Sciatic nerve (tissue), 2 donors: Measurements from ENCODE around the gene IPO4. TPM values are rescaled to one million over a fixed set of nuclear protein-coding genes. Genes with fewer than 3 reads are reported as not detected.

ENCODE experiments used
- ATAC-seq: fragments of 200-7000 bp; cut with Tn5 transposase; one replicate; pipeline ENCODE4 v1.9.1; 2020; ENCODE audit warnings: mild to moderate bottlenecking, moderate library complexity
- DNase-seq: peaks from one replicate; pipeline ENCODE4 v3.0.0-alpha.2; 2020; ENCODE audit warnings: low spot score
- intact Hi-C: fragments of 100-400 bp; cut with DNase I; formaldehyde crosslinking; loops from one replicate; pipeline ENCODE4 v1.14.2; 2022
- total RNA-seq: library from RNA; stranded (reverse); fragmentation: NEBNext Ultra II Directional; extraction: Animal tissue kit (Norgen Biotek cat#: 25700); gene quantifications from one replicate; pipeline ENCODE4 v1.2.1, GENCODE V29; 2021
- donor health status: DM: no; HTN: no; CAD: no.
- donor health status: DM: no; HTN: no; CAD: no.

IPO4 gene
- total RNA-seq, 1 donor from 2014 or later: 17.7 TPM

DNA sequence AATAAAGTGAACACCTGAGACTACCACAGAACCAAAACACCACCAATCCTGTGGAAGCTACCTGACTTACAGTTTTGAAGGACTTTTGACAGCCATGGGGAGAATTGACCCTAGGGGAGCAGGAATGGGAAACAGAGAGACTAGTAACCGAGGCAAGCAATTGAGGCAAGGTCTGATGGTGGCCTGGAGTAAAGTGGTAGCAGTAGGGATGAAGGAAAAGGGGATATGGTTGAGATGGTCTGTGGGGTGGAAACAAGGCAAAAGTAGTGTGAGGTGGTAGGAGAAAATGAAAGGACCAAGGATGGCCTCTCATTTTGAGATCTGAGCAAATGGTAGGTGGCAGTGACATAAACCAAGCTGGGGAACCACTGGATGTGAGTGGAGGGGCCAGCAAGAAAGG lies 31.8 kb downstream of the IPO4 start:
- ATAC-seq: no peak
- intact Hi-C loops: no loop called here

DNA sequence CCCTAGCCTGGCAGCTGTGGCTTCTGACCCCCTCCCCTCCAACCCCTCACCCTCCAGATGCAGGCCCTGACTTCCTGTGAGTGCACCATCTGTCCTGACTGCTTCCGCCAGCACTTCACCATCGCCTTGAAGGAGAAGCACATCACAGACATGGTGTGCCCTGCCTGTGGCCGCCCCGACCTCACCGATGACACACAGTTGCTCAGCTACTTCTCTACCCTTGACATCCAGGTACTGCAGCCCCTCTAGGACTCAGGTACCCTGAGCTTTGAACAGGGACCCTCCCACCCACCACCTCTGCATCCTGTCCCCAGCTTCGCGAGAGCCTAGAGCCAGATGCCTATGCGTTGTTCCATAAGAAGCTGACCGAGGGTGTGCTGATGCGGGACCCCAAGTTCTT lies 33.5 kb downstream of the IPO4 start:
- ATAC-seq (no peak), DNase-seq (no peak)
- intact Hi-C loops: no loop called here

More for the DNA sequence above, 31.8 kb downstream of the IPO4 start:
- DNase-seq: no peak

DNA sequence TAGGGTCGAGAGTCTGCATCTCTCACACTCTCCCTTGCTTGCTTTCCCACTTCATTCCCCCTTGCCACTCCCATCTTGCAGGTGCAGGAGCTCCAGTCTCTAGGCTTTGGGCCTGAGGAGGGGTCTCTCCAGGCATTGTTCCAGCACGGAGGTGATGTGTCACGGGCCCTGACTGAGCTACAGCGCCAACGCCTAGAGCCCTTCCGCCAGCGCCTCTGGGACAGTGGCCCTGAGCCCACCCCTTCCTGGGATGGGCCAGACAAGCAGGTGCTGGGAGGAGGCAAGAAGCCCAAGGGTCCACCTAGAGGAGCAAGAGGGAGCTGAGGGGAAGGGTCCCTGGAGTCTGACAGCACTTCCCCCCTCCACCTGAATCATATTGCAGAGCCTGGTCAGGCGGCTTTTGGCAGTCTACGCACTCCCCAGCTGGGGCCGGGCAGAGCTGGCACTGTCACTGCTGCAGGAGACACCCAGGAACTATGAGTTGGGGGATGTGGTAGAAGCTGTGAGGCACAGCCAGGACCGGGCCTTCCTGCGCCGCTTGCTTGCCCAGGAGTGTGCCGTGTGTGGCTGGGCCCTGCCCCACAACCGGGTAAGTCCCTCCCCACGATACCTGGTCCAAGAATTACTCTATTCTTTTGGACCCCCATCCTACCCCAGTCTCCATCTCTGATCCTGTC lies 37.1 kb downstream of the IPO4 start:
- no peak for ATAC-seq
- no peak for DNase-seq
- intact Hi-C loops: no loop called here

DNA sequence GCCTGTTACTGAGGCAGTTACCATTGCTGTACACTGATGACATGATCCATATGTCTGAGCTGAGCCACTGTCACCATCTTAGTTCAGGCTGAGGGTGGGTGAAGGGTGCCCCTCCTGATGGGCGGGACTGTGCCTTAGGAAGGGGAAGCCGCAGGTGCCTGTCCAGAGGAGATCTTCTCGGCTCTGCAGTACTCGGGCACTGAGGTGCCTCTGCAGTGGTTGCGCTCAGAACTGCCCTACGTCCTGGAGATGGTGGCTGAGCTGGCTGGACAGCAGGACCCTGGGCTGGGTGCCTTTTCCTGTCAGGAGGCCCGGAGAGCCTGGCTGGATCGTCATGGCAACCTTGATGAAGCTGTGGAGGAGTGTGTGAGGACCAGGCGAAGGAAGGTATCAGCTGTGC lies 37.6 kb downstream of the IPO4 start:
- intact Hi-C loops: no loop called here
- ATAC-seq (no peak), DNase-seq (no peak)

DNA sequence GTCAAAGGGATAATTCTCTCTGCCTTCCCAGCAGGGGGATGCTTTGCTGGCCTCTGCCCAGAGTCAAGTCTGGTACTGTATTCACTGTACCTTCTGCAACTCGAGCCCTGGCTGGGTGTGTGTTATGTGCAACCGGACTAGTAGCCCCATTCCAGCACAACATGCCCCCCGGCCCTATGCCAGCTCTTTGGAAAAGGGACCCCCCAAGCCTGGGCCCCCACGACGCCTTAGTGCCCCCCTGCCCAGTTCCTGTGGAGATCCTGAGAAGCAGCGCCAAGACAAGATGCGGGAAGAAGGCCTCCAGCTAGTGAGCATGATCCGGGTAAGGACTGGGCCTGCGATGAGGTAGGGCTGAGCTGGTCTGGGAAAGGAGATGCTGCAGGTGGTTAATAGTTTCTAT lies 38.0 kb downstream of the IPO4 start:
- DNase-seq (no peak), ATAC-seq (no peak)
- intact Hi-C loops: no loop called here

DNA sequence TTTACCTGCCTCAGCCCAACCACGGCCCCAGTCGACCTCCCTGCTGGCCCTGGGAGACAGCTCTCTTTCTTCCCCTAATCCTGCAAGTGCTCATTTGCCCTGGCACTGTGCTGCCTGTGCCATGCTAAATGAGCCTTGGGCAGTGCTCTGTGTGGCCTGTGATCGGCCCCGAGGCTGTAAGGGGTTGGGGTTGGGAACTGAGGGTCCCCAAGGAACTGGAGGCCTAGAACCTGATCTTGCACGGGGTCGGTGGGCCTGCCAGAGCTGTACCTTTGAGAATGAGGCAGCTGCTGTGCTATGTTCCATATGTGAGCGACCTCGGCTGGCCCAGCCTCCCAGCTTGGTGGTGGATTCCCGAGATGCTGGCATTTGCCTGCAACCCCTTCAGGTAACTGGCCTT lies 38.6 kb downstream of the IPO4 start:
- intact Hi-C loops: no loop called here
- DNase-seq (no peak), ATAC-seq (no peak)

DNA sequence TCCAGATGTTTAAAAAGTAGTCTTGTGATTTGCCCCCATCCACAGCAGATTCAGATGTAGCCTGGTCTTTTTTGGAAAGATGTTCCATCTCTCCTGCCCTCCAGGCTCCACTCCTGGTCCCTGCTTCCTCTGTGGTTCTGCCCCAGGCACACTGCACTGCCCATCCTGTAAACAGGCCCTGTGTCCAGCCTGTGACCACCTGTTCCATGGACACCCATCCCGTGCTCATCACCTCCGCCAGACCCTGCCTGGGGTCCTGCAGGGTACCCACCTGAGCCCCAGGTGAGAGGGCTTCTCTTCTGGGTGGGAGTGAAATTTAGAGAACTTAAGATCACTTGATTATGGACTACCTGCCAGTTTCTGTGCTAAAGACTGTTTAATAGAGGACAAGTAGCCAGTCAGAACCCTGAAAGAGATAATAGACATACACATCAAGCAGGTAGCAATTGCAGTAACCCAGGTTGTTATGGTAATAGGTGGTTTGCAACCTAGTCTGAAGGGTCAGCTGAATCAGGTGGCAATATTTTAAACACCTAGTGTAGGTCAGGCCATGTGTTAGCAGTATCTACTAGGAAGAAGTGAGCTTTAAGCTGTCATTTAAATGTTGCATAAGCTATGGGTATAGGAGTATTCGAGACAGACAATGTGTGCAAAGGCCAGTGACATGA lies 39.2 kb downstream of the IPO4 start:
- DNase-seq (no peak), ATAC-seq (no peak)
- intact Hi-C loops: no loop called here

DNA sequence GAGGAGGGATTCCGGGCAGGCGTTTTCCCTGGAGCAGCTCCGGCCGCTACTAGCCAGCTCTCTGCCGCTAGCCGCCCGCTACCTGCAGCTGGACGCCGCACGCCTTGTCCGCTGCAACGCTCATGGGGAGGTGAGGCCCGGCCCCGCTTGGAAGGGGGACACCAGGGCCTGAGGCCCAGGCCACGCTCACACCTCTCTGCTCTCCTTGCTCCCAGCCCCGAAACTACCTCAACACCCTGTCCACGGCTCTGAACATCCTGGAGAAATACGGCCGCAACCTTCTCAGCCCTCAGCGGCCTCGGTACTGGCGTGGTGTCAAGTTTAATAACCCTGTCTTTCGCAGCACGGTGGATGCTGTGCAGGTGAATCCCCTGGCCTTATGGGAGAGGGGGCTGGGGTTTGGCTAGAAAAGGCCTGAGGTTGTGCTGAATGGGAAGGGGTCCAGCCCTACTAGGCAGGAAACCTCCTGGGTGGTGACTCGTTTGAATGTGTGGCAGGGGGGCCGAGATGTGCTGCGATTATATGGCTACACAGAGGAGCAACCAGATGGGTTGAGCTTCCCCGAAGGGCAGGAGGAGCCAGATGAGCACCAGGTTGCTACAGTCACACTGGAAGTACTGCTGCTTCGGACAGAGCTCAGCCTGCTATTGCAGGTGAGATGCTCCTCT lies 40.7 kb downstream of the IPO4 start:
- intact Hi-C loops: no loop called here
- DNase-seq: no peak
- no peak for ATAC-seq

DNA sequence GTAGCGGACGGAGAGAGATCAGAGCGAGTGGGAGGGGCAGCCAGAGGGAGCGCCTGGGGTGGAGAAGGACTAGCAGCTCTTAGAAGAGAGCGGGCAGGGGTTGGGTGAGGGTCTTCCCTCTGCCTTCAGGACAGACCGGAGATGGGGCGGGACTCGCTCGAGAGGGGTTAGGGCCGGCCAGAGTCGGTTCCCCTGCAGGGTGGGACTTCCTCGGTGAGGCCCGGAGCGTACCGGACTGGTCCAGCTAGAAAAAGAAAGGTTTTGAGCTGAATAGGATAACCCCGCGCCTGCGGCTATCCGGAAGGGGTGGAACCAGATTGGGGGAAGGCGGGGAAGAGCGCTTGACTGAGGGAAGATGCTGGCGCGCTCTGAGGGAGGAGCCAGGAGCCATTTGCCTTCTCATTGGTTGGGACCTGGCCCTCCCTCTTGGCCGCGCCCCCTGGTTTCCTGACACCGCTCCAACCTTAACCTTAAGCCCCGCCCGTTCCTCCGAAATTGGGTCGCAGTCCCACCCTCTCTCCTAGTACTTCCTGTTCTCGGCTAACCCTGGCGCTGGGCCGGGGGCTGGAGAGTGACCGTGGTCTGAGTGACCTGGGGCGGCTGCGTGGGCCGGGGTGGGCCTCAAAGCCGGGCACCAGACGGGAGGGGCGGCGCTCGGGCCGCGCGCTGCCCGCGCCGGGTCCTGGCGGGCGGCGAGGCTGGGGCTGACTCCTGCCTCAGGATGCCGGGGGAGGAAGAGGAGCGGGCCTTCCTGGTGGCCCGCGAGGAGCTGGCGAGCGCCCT lies 41.4 kb downstream of the IPO4 start, which contains the start of gene RNF31:
Gene RNF31 (plus strand): TSS at position 521 of the 783 bp plus-strand sequence. CDS start 201 bp downstream, at position 722.
- peak; percentile 97 for ATAC-seq
- intact Hi-C loops: no loop called here
- DNase-seq: peak; percentile 99

DNA sequence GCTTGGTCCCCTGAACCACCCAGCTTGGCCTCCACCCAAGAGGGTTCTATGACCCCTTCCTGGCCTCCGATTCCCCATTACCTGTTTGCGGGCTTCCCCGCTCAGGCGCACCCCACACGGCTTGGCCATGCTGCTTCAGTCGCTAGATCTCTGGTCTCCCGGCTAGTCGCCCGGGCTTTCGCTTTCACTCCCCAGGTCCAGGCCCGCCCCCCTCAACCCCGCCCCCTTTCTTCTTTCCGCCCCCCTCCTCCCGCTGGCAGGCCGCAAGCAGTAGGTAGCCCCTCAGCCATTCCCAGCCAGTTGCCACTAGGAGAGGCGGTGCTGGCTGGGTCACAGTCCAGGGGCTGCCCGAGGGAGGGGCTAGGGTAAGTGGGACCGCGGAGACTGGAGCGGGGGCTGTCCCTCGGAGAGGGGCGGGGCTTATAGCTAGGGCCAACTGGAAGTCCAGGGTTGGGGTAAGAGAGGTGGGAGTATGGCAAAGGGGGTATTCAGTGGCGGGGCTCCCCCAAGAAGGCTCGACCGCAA lies 42.1 kb downstream of the IPO4 start, which contains the start of gene PSME2:
Gene PSME2 (minus strand): TSS at position 158 of the 525 bp plus-strand sequence. CDS start 29 bp downstream, at position 129.
- peak; percentile 95 for DNase-seq
- ATAC-seq: peak; percentile 91
- intact Hi-C loops: no loop called here

DNA sequence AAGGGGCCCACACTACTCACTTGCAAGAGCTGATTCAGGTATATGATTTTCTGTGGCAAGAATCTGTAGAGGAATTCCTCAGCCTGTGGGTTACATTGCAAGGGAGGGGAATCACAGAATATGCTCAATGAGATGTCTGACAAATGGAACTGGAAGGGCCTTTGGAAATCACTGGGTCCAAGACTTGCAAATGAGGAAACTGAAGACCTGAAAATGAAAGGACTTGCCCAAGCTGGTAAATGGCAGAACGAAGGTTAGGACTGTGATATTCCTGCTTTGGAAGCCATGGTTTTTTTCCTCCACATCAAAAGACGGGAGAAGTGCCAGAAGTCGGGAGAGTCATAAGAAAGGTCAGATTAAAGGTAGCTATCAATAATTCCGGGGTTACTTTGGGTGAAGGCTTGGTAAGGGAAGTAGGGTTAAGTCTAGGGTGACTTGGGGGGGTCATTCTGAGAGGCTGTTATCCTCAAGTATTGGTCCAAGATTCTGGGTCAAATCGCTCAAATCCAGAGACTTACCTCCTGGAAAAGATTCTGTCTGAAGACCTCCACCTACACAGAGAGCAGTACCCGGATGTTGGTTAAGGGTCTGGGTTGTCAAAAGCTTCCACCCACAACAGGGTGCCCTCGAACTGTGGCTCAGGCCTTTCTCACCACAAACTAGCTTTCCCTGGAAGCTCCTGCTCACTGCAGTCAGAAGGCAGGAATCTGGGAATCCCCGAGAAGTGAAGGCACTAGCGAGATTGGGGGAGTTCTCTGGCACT lies 42.7 kb downstream of the IPO4 start:
- intact Hi-C loops: no loop called here
- ATAC-seq (no peak), DNase-seq (no peak)

DNA sequence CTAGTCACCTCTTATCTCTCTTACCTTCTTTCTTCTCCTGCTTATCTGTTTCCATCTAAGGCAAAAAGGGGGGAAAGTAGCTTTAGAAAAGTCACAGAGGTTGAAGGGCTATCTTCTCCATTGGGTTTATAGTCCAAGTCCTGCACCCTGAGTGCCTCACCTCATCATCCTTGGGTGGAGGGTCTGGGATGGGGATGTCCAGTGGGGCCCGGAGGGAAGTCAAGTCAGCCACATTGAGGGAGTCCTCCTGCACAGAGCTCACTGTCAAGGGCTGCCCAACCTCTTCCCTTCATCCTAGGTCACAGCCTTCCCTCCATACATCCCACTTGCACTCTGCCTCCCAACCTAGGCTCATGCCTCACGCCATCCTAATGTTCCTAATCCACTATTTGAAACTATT lies 43.4 kb downstream of the IPO4 start:
- DNase-seq (no peak), ATAC-seq (no peak)
- intact Hi-C loops: no loop called here

DNA sequence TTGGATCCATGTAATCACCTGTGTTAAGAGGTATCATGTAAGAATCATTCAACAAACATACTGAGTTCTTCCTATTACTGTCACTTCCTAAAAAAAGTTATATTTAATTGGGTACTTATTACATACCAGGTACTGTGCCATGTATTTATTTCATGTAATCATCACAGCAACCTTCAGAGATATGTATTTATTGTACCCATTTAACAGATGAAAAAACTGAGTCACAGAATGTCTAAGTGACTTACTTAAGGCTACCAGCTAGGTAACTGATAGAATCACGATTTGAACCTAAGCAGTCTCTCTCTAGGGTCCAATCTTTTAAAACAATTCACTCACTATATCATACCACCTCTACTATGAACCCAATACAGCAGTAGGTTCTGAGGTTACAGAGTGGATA lies 44.2 kb downstream of the IPO4 start:
- intact Hi-C loops: no loop called here
- no peak for ATAC-seq
- no peak for DNase-seq

DNA sequence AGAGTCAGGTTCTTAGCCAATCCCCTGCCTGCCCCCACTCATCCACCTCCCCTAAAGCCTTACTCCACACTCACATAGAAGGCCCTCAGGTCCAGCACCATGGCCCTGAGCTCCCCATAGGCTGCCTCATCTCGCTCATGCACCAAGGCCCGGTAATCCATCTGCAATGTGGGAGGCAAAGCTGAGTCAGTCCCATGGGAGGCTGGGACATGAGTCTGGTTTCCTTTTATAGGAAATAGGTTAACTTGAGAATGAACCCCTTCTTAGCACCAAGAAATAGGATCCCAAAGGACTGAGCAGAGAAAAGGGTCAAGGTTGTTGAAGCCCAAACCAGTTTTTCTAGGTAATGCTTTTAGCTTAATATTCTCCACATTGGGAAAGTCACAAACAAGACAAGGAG lies 45.1 kb downstream of the IPO4 start:
- ATAC-seq (no peak), DNase-seq (no peak)
- intact Hi-C loops: no loop called here

DNA sequence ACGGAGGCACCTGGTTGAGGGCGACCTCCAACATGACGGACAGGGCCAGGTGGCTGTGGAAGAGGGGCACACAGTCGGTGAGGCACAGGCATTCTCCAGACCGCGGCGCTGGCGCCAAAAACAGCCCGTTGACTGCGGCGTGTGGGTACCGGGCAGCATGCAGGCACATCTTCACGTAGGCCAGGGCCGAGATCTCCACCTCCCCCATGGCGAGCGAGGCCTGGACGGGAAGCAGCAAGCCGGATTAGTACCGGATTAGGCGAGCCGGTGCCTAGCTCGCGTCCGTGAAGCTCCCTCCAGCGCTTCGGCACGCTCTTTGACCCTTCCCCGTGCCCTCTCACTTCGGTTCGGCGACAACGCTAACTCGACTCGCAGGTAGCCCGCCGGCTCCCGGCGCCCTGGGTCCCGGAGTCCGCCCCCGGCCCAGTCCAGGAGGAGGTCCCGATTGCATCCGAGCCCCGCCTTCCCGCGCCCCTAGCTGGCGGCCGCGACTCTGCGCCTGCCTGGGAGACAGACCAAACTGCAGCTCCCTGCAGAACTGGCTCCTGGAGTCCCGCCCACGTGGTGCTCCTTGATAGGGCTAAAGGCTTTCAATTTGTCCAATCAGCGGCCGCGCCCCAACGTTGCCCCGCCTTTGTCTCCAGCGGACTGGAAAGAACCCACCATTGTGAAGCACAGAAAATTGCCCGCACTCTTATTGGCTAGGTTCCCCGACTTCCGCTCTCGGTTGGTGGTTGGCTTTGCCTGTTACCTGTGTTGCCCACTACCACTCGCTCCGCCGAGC lies 47.3 kb downstream of the IPO4 start, which contains the start of gene EMC9:
Gene EMC9 (minus strand): TSS at position 495 of the 784 bp plus-strand sequence. CDS start 287 bp downstream, at position 208.
- ATAC-seq (peak; percentile 97), DNase-seq (peak; percentile 100)
- intact Hi-C loops: no loop called here

DNA sequence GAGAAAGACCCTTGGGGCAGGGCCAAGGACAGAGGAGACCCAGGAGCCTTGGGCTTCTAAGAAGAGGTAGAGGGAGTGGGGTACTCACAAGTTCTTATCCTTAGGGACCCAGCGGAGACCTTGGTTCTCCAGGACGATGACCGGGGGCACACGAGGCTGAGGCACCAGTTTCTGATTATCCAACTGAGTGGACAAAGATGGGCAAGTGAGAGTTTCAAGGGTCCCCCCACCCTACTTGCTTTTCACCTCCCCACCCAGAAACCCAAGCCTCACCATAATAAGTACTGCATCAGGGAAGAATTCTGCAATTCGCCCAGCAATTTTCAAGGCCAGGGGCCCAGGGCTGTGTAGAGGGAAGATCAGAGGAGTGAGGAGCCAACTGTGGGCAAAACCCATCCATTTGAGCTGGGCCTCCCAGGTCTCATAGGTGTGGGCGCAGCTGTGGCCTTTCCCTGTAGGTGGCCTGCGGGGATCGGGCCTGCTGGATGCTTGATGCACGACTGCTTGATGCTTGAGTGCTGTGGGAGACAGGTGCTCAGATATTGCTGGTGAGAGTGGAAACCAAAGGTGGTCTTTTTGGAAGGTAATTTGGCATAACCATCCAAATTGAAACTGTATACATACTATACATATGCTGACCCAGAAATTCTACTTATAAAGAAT lies 49.2 kb downstream of the IPO4 start:
- intact Hi-C loops: no loop called here
- no peak for DNase-seq
- ATAC-seq: no peak
